Osteoblast (primary cell): ENCODE data around the gene LPCAT3. TPM values are rescaled to one million over a fixed set of nuclear protein-coding genes. Genes with fewer than 3 reads are reported as not detected.

ENCODE experiments used
- DNase-seq: peaks from one replicate; pipeline ENCODE4 v3.0.0; 2011; ENCODE audit warnings: low spot score, mixed read lengths; ENCODE audit not compliant: insufficient read length; ENCODE audit errors: missing footprints
- H2AFZ ChIP-seq: 2 replicates; pipeline ENCODE4 v1.6.0; 2011; ENCODE audit warnings: mild to moderate bottlenecking, low read length
- H3K27ac ChIP-seq: 2 replicates; pipeline ENCODE4 v1.5.1; 2011; ENCODE audit warnings: mild to moderate bottlenecking, low read depth, low read length, moderate library complexity
- H3K27me3 ChIP-seq: 2 replicates; pipeline ENCODE4 v1.6.0; 2012; ENCODE audit warnings: mild to moderate bottlenecking, control low read depth, inconsistent platforms, low read length, moderate library complexity; ENCODE audit not compliant: insufficient read depth
- H3K36me3 ChIP-seq: 2 replicates; pipeline ENCODE4 v1.5.1; 2011; ENCODE audit warnings: mild to moderate bottlenecking, low read length, control low read depth, moderate library complexity; ENCODE audit not compliant: insufficient read depth
- H3K4me1 ChIP-seq: 2 replicates; pipeline ENCODE4 v1.5.1; 2011; ENCODE audit warnings: mild to moderate bottlenecking, low read length, control low read depth, moderate library complexity; ENCODE audit not compliant: insufficient read depth
- H3K4me2 ChIP-seq: 2 replicates; pipeline ENCODE4 v1.6.0; 2011; ENCODE audit warnings: mild to moderate bottlenecking, low read length; ENCODE audit not compliant: insufficient read depth
- H3K4me3 ChIP-seq: fragments of 200-600 bp; sonication (generic); 3 replicates; pipeline ENCODE4 v1.5.1; 2012; ENCODE audit warnings: mild to moderate bottlenecking, low read length, inconsistent platforms; ENCODE audit not compliant: insufficient read depth
- H3K79me2 ChIP-seq: 2 replicates; pipeline ENCODE4 v1.6.0; 2012; ENCODE audit warnings: mild to moderate bottlenecking, low read length, control low read depth, inconsistent platforms; ENCODE audit not compliant: insufficient read depth
- H3K9me3 ChIP-seq: 2 replicates; pipeline ENCODE4 v1.5.1; 2011; ENCODE audit warnings: low read depth, low read length, control low read depth
- H4K20me1 ChIP-seq: 2 replicates; pipeline ENCODE4 v1.6.0; 2012; ENCODE audit warnings: mild to moderate bottlenecking, low read length, control low read depth; ENCODE audit not compliant: insufficient read depth
- total RNA-seq: library from RNA; depleted of rRNA; stranded (reverse); fragments of >200 nt; gene quantifications from 2 replicates; pipeline ENCODE4 v1.2.3, GENCODE V29; 2012
- TF ChIP-seq, protein P1 (sequence below): IDR thresholded peaks from 2 replicates; pipeline ENCODE4 v1.5.1; 2011; ENCODE audit warnings: mild to moderate bottlenecking, low read depth, low read length, moderate library complexity; ENCODE audit errors: extremely low read depth

The LPCAT3 gene
- total RNA-seq, 1 donor, result 20.3 TPM

- Histone ChIP-seq H3K36me3 (no peaks in the 10 kb centered on the region), H3K79me2 (no peaks in the 10 kb centered on the region), H3K4me1 (no peaks in the 10 kb centered on the region), H2AFZ (no peak overlapping the region), H3K9me3 (no peaks in the 10 kb centered on the region), H3K27me3 (no peaks in the 10 kb centered on the region), H3K4me3 (no peak overlapping the region), H4K20me1 (no peaks in the 10 kb centered on the region), H3K27ac (no peak overlapping the region), H3K4me2 (no peak overlapping the region)
- TF ChIP-seq, protein P1, sequence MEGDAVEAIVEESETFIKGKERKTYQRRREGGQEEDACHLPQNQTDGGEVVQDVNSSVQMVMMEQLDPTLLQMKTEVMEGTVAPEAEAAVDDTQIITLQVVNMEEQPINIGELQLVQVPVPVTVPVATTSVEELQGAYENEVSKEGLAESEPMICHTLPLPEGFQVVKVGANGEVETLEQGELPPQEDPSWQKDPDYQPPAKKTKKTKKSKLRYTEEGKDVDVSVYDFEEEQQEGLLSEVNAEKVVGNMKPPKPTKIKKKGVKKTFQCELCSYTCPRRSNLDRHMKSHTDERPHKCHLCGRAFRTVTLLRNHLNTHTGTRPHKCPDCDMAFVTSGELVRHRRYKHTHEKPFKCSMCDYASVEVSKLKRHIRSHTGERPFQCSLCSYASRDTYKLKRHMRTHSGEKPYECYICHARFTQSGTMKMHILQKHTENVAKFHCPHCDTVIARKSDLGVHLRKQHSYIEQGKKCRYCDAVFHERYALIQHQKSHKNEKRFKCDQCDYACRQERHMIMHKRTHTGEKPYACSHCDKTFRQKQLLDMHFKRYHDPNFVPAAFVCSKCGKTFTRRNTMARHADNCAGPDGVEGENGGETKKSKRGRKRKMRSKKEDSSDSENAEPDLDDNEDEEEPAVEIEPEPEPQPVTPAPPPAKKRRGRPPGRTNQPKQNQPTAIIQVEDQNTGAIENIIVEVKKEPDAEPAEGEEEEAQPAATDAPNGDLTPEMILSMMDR, result no peak
- no peak for DNase-seq
Observed at GRCh38 chr12:7026854-7027253, 8.6 kb upstream of the LPCAT3 start.

DNA sequence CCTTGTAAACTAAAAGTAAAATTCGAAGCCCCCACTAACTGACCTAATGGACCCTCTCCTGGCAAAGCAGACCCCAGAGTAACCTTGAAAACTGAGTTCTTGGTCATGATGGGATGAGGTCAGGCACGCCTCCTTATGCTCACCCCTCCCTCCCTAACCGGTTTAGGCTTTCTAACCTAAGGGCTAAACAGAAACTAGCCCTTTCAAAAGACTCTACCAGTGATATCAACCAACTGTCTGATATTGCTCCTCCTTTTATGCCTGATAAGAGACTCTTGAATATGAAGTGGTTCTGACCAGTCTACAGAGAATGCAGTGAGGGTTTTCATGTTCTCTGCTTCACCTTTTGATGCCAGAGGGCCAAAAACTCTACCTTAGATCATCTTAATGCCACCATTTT is 4.8 kb upstream of the LPCAT3 start:
- TF ChIP-seq, protein P1, result no peak

DNA sequence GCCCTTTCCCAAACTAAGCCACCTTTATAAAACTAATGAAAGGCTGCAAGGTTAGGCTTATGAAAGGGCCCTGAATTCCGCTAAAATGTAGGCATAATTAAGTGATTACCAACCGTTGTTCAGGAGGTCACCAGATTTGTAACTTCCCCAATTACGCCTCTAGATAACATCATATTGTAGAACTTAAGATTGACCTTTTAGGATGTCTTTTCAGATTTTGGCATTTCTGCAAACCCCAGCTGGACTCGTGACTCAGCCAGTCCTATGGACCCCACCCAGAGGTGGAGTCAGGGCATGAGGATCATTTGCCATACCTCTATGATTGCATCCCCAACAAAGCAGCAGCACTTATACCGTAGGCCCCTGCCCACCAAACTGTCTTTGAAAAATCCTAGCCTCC is 3.7 kb upstream of the LPCAT3 start:
- peaks cover 13% of the 10 kb centered on the region for H3K4me1 ChIP-seq
- no peaks in the 10 kb centered on the region for H3K27me3 ChIP-seq
- no peaks in the 10 kb centered on the region for H4K20me1 ChIP-seq
- TF ChIP-seq, protein P1, result no peak
- H3K36me3 ChIP-seq, result no peaks in the 10 kb centered on the region
- DNase-seq, result no peak
- H3K4me2 ChIP-seq, result no peak overlapping the region
- no peak overlapping the region for H3K27ac ChIP-seq
- no peak overlapping the region for H3K4me3 ChIP-seq
- H3K9me3 ChIP-seq, result no peaks in the 10 kb centered on the region
- no peak overlapping the region for H2AFZ ChIP-seq
- H3K79me2 ChIP-seq, result no peaks in the 10 kb centered on the region

More for the DNA sequence above, 4.8 kb upstream of the LPCAT3 start:
- H3K9me3 ChIP-seq, result no peaks in the 10 kb centered on the region
- no peak overlapping the region for H3K4me2 ChIP-seq
- no peaks in the 10 kb centered on the region for H3K36me3 ChIP-seq
- H3K79me2 ChIP-seq, result no peaks in the 10 kb centered on the region
- H4K20me1 ChIP-seq, result no peaks in the 10 kb centered on the region
- H2AFZ ChIP-seq, result no peak overlapping the region
- no peak for DNase-seq
- H3K4me1 ChIP-seq, result peaks cover 8% of the 10 kb centered on the region
- no peaks in the 10 kb centered on the region for H3K27me3 ChIP-seq
- no peak overlapping the region for H3K27ac ChIP-seq
- H3K4me3 ChIP-seq, result no peak overlapping the region

- H3K27ac ChIP-seq, result peak overlapping the region; percentile 24
- no peak for DNase-seq
- H3K4me3 ChIP-seq, result peak overlapping the region; percentile 96
- H3K27me3 ChIP-seq, result no peaks in the 10 kb centered on the region
- H3K79me2 ChIP-seq, result no peaks in the 10 kb centered on the region
- no peaks in the 10 kb centered on the region for H3K9me3 ChIP-seq
- no peaks in the 10 kb centered on the region for H3K36me3 ChIP-seq
- peaks cover 3% of the 10 kb centered on the region for H4K20me1 ChIP-seq
- peak overlapping the region; percentile 14 for H2AFZ ChIP-seq
- TF ChIP-seq, protein P1, result no peak
- peaks cover 13% of the 10 kb centered on the region for H3K4me1 ChIP-seq
- H3K4me2 ChIP-seq, result peak overlapping the region; percentile 91
Observed at GRCh38 chr12:7019043-7019569, 830 bp upstream of the LPCAT3 start.
